ENCODE measurements around the gene LUC7L3. TPM values are rescaled to one million over a fixed set of nuclear protein-coding genes. Genes with fewer than 3 reads are reported as not detected.

Gene LUC7L3
- total RNA-seq, 1 donor from 2014 or later: 108 TPM

GRCh38 chr17:50725769-50726655 is 6.6 kb downstream of the LUC7L3 start:
- intact Hi-C loops (cut with DNase I): no loop called here
- no peaks in the 10 kb centered on the region for H3K9me3 ChIP-seq
- DNase-seq (ENCODE audit: extremely low spot score in 2 of 2): no peak
- peaks cover 97% of the 10 kb centered on the region for H3K4me1 ChIP-seq
- TF ChIP-seq POLR2A (IDR thresholded peaks at IDR 0.05): no peak
- H3K27ac ChIP-seq: no peak overlapping the region
- no peaks in the 10 kb centered on the region for H3K36me3 ChIP-seq
- H3K27me3 ChIP-seq: no peaks in the 10 kb centered on the region
- H3K4me3 ChIP-seq: no peak overlapping the region

GRCh38 chr17:50728112-50728429 is 8.7 kb downstream of the LUC7L3 start:
- Histone ChIP-seq H3K9me3 (no peaks in the 10 kb centered on the region), H3K36me3 (no peaks in the 10 kb centered on the region), H3K27me3 (no peaks in the 10 kb centered on the region), H3K4me1 (peaks cover 93% of the 10 kb centered on the region), H3K4me3 (no peak overlapping the region), H3K27ac (no peak overlapping the region)
- intact Hi-C loops (cut with DNase I): no loop called here
- TF ChIP-seq CTCF (IDR thresholded peaks at IDR 0.05): no peak
- no peak for TF ChIP-seq POLR2A (IDR thresholded peaks at IDR 0.05)
- TF ChIP-seq POLR2AphosphoS5 (IDR thresholded peaks at IDR 0.05; ENCODE audit: insufficient read depth in 1 of 2, low read depth in 1 of 2): no peak
- DNase-seq (ENCODE audit: extremely low spot score in 2 of 2): no peak

- intact Hi-C loops (cut with DNase I): no loop called here
- TF ChIP-seq POLR2A (IDR thresholded peaks at IDR 0.05) (no peak), POLR2AphosphoS5 (IDR thresholded peaks at IDR 0.05; ENCODE audit: insufficient read depth in 1 of 2, low read depth in 1 of 2) (no peak), CTCF (IDR thresholded peaks at IDR 0.05) (no peak)
- H3K27ac ChIP-seq: no peak overlapping the region
- H3K9me3 ChIP-seq: no peaks in the 10 kb centered on the region
- no peak for DNase-seq (ENCODE audit: extremely low spot score in 2 of 2)
- no peaks in the 10 kb centered on the region for H3K27me3 ChIP-seq
- no peaks in the 10 kb centered on the region for H3K36me3 ChIP-seq
- H3K4me1 ChIP-seq: peaks cover 93% of the 10 kb centered on the region
- H3K4me3 ChIP-seq: no peak overlapping the region
Measured at GRCh38 chr17:50728881-50729765, 9.7 kb downstream of the LUC7L3 start.

GRCh38 chr17:50731575-50732460 is 12.4 kb downstream of the LUC7L3 start:
- intact Hi-C loops (cut with DNase I): no loop called here
- H3K9me3 ChIP-seq: no peaks in the 10 kb centered on the region
- TF ChIP-seq CTCF (IDR thresholded peaks at IDR 0.05): no peak

GRCh38 chr17:50735287-50735686 is 15.9 kb downstream of the LUC7L3 start:
- DNase-seq (ENCODE audit: extremely low spot score in 2 of 2): no peak
- Histone ChIP-seq H3K27ac (no peak overlapping the region), H3K27me3 (no peaks in the 10 kb centered on the region), H3K4me1 (peaks cover 51% of the 10 kb centered on the region), H3K36me3 (peaks cover 0 to 18% of the 10 kb centered on the region in 2 donors), H3K9me3 (no peaks in the 10 kb centered on the region), H3K4me3 (no peak overlapping the region)
- intact Hi-C loops (cut with DNase I): no loop called here
- no peak for TF ChIP-seq POLR2AphosphoS5 (IDR thresholded peaks at IDR 0.05; ENCODE audit: insufficient read depth in 1 of 2, low read depth in 1 of 2)
- no peak for TF ChIP-seq POLR2A (IDR thresholded peaks at IDR 0.05)
- no peak for TF ChIP-seq CTCF (IDR thresholded peaks at IDR 0.05)

More at GRCh38 chr17:50731575-50732460, 12.4 kb downstream of the LUC7L3 start:
- Histone ChIP-seq H3K4me3 (no peak overlapping the region), H3K4me1 (peaks cover 86% of the 10 kb centered on the region), H3K27me3 (no peaks in the 10 kb centered on the region), H3K27ac (no peak overlapping the region), H3K36me3 (no peaks in the 10 kb centered on the region)
- DNase-seq (ENCODE audit: extremely low spot score in 2 of 2): no peak

Measured in vagina (tissue), 2 donors.